GM18505 (cell line): ENCODE measurements around the gene SPTBN1.

Source experiments
- ATAC-seq: cut with Tn5 transposase; IDR thresholded peaks from one replicate; pipeline ENCODE4 v1.9.1; 2021; ENCODE audit not compliant: unreplicated experiment
- POLR2A ChIP-seq: IDR thresholded peaks from 4 replicates; pipeline ENCODE4 v1.6.1; 2011; ENCODE audit warnings: borderline replicate concordance; ENCODE audit not compliant: insufficient read depth, insufficient read length; ENCODE audit errors: extremely low read depth

The SPTBN1 gene

GRCh38 chr2:54644236-54644635 is 188.1 kb downstream of the SPTBN1 start:
- no peak for ATAC-seq
- no peak for TF ChIP-seq POLR2A

DNA sequence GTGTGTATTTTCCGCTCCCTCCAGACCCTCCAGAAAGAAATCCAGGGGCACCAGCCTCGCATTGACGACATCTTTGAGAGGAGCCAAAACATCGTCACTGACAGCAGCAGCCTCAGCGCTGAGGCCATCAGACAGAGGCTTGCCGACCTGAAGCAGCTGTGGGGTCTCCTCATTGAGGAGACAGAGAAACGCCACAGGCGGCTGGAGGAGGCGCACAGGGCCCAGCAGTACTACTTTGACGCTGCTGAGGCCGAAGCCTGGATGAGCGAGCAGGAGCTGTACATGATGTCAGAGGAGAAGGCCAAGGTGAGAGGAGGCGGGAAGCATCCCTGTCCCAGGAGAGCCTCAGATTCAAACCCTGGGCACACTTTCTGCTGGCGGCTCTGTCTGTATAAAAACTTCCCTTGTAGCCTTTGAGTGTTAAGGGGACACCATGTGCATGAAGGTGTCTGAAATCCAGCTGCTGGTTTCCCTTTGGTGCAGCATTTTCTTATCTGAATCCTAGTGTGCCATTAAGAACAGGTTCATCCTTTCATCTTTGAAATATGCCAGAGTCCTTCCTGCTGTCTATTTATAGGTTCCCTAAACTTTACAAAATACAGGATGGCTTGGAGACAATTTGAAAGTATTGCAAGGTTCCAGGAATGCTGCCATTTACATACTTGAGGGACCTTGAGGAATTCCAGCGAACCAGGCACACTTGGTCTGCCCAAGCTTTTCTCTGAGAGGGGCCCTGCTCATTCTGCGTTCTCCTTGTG is 190.2 kb downstream of the SPTBN1 start:
- ATAC-seq, result no peak
- TF ChIP-seq POLR2A, result no peak

- TF ChIP-seq POLR2A, result no peak
Observed at GRCh38 chr2:54648256-54648655, 192.1 kb downstream of the SPTBN1 start.

GRCh38 chr2:54649191-54649590 is 193.1 kb downstream of the SPTBN1 start:
- ATAC-seq, result no peak
- no peak for TF ChIP-seq POLR2A

More at GRCh38 chr2:54648256-54648655, 192.1 kb downstream of the SPTBN1 start:
- ATAC-seq, result no peak

DNA sequence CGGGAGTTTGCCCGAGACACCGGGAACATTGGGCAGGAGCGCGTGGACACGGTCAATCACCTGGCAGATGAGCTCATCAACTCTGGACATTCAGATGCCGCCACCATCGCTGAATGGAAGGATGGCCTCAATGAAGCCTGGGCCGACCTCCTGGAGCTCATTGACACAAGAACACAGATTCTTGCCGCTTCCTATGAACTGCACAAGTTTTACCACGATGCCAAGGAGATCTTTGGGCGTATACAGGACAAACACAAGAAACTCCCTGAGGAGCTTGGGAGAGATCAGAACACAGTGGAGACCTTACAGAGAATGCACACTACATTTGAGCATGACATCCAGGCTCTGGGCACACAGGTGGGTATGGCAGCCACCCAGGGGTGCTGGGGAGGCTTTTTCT is 193.5 kb downstream of the SPTBN1 start:
- TF ChIP-seq POLR2A, result no peak
- ATAC-seq, result no peak

DNA sequence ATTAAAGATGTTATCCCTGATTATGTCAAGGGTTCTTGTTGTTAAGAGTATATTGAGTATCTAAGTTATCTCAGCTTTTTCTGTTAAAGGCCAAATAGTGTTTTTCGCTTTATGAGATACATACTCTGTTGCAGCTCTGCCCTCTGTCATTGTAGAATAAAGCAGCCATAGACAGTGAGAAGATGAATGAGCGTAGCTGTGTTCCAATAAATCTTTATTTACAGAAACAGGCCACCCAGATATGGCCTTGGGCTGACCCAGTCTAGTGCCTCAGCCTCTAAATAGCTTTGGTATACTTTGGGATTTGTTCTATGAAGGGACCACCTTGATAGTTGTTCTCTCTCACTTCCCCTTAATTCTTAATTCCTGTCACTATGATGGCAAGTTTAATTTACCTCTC is 194.5 kb downstream of the SPTBN1 start:
- no peak for TF ChIP-seq POLR2A
- ATAC-seq, result no peak

DNA sequence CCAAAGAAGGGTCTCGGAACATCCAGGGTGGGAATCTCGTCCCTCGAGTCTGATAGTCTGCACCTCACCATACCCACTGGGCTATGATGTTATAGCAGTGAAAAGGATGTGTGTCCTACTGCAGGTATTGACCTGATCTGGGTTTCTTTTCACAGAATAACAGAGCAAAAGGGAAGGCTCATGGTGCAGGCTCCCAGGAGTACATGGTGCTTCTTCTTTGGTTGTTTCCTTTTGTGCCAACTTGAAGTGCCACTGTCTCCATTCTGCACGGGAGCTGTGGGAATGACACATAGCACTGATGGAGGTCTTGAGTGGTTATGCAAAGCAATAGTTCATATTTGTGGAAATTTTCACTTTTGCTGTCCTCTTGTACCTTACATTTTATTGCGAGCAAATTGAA is 195.2 kb downstream of the SPTBN1 start:
- ATAC-seq, result no peak
- no peak for TF ChIP-seq POLR2A

DNA sequence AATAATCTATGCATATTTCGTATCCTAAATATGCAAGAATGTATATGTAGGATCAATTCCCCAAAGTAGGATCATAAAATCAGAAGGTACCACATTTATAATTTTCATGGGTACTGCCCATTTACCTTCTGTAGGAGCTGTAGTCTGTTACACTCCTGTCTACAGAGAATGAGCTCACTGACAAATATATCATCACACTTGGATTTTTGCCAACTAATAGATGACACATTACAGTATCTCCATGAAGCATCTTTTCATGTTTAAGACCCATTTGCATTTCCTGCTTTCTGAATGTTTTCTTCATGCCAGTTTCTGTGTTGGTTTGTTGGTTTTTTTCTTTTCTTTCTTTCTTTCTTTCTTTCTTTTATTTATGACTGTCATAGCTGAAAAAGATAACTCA is 196.4 kb downstream of the SPTBN1 start:
- ATAC-seq, result peak; percentile 86
- no peak for TF ChIP-seq POLR2A

- ATAC-seq, result no peak
- no peak for TF ChIP-seq POLR2A
Observed at GRCh38 chr2:54653572-54654204, 197.6 kb downstream of the SPTBN1 start.

DNA sequence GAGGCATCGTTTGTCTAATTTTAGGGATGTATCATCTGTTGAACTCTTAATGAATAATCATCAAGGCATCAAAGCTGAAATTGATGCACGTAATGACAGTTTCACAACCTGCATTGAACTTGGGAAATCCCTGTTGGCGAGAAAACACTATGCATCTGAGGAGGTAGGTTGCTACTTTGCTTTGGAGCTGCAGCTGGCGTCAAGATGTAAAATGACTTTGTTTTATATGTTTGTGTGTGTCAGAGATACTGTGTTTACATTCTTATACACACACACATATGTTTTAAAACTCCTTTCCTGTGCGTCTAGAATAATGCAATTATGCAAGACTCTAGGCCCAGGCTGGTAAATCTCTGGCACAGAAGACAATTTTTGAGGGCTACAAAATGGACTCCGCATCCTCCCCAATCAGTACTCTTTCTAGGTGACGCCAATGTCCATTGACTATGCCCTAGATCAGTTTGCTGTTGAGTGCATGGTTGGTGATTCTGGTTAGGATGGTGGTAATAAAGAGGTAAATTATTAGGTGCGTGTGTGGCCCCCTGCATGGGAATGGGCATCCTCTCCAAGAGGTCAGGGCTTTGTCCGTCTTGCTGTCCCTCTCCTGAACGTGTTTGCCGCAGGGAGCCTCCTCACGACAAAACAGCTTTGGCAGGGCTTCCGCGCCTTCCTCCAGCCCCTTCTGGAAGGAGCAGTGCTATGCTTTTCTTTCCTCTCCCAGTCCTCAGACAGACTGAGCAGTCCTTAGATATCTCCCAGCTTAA is 199.1 kb downstream of the SPTBN1 start:
- no peak for ATAC-seq
- TF ChIP-seq POLR2A, result no peak

DNA sequence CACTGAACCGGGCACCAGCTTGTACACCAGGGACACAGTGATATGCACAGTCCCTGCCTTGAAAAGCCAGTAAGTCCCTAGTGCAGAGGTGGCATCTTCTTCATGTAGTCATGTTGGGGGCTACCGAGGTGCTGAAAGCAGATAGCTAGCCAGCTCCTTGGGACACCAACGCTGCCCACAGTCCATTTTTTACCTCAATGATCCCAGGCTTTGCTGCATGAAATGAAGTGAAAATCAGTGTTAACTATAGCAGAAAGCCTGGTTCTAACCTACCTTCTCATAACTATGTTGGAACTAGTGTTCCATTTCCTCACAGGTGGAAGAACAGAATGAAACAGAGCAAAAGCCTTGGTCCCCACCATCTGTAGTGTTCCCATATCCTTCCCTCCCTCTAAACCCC is 200.7 kb downstream of the SPTBN1 start:
- no peak for ATAC-seq
- TF ChIP-seq POLR2A, result no peak

DNA sequence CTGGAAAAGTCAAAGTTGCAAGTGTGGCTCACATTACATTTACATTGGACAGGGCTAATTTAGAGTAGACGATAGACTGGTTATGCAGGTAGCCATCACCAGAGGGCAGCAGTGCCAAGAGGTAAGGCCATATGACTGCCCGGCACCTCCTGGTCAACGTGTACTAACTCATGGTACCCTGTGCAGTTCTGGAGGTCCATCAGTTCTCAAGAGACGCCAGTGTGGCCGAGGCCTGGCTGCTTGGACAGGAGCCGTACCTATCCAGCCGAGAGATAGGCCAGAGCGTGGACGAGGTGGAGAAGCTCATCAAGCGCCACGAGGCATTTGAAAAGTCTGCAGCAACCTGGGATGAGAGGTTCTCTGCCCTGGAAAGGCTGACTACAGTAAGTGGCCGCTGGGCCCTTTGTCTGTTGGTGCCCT is 201.5 kb downstream of the SPTBN1 start:
- TF ChIP-seq POLR2A, result no peak
- no peak for ATAC-seq

- TF ChIP-seq POLR2A, result no peak
- ATAC-seq, result no peak
Observed at GRCh38 chr2:54658564-54659071, 202.5 kb downstream of the SPTBN1 start.
